ENCODE results near the gene TIAM1. TPM values are rescaled to one million over a fixed set of nuclear protein-coding genes. Genes with fewer than 3 reads are reported as not detected.

The TIAM1 gene
- total RNA-seq, 2 experiments from 2014 or later: 50.1 to 51.0 TPM

GRCh38 chr21:31317688-31318087, 26.4 kb downstream of the TIAM1 start:
- Mint-ChIP-seq H3K27ac (no peak overlapping the region), H3K4me3 (no peak overlapping the region), H3K4me1 (ENCODE audit: low read depth) (peaks cover 9% of the 10 kb centered on the region), H3K9me3 (no peaks in the 10 kb centered on the region), H3K27me3 (ENCODE audit: low read depth) (no peaks in the 10 kb centered on the region), H3K36me3 (ENCODE audit: low read depth) (peaks cover 8% of the 10 kb centered on the region)
- DNase-seq: no peak
- CTCF ChIA-PET: interaction anchor here (0.8 kb wide), 1 partner anchor 8 kb away, joined by 3 read pairs; no protein-coding TSS in a partner anchor
- intact Hi-C loops (cut with micrococcal nuclease): no loop called here

- peaks cover 9% of the 10 kb centered on the region for H3K4me1 Mint-ChIP-seq (ENCODE audit: low read depth)
- DNase-seq: no peak
- no peaks in the 10 kb centered on the region for H3K9me3 Mint-ChIP-seq
- no peaks in the 10 kb centered on the region for H3K27me3 Mint-ChIP-seq (ENCODE audit: low read depth)
- H3K4me3 Mint-ChIP-seq: no peak overlapping the region
- H3K36me3 Mint-ChIP-seq (ENCODE audit: low read depth): peaks cover 7% of the 10 kb centered on the region
- CTCF ChIA-PET: no interaction called here
- intact Hi-C loops (cut with micrococcal nuclease): no loop called here
- H3K27ac Mint-ChIP-seq: no peak overlapping the region
Measured at GRCh38 chr21:31316488-31317169, 27.4 kb downstream of the TIAM1 start.

- H3K4me3 Mint-ChIP-seq: no peak overlapping the region
- H3K27ac Mint-ChIP-seq: no peak overlapping the region
- no peaks in the 10 kb centered on the region for H3K27me3 Mint-ChIP-seq (ENCODE audit: low read depth)
- DNase-seq: no peak
- peaks cover 8% of the 10 kb centered on the region for H3K36me3 Mint-ChIP-seq (ENCODE audit: low read depth)
- CTCF ChIA-PET: no interaction called here
- intact Hi-C loops (cut with micrococcal nuclease): no loop called here
- H3K4me1 Mint-ChIP-seq (ENCODE audit: low read depth): peaks cover 9% of the 10 kb centered on the region
- H3K9me3 Mint-ChIP-seq: no peaks in the 10 kb centered on the region
Measured at GRCh38 chr21:31316072-31316471, 28.0 kb downstream of the TIAM1 start.

GRCh38 chr21:31310750-31311149, 33.3 kb downstream of the TIAM1 start:
- intact Hi-C loops (cut with micrococcal nuclease): no loop called here
- Mint-ChIP-seq H3K4me3 (no peak overlapping the region), H3K4me1 (ENCODE audit: low read depth) (no peaks in the 10 kb centered on the region), H3K9me3 (no peaks in the 10 kb centered on the region), H3K36me3 (ENCODE audit: low read depth) (peaks cover 2% of the 10 kb centered on the region), H3K27ac (no peak overlapping the region), H3K27me3 (ENCODE audit: low read depth) (no peaks in the 10 kb centered on the region)
- no peak for DNase-seq
- CTCF ChIA-PET: interaction anchor here (1.0 kb wide), 1 partner anchor 21 kb away, joined by 4 read pairs; no protein-coding TSS in a partner anchor

GRCh38 chr21:31308584-31308983, 35.5 kb downstream of the TIAM1 start:
- peaks cover 4% of the 10 kb centered on the region for H3K4me1 Mint-ChIP-seq (ENCODE audit: low read depth)
- intact Hi-C loops (cut with micrococcal nuclease): no loop called here
- H3K9me3 Mint-ChIP-seq: no peaks in the 10 kb centered on the region
- CTCF ChIA-PET: interaction anchor here (0.6 to 1.1 kb wide), 2 partner anchors 17 to 49 kb away, joined by 3 read pairs; no protein-coding TSS in a partner anchor
- no peak overlapping the region for H3K27ac Mint-ChIP-seq
- no peak for DNase-seq
- no peaks in the 10 kb centered on the region for H3K27me3 Mint-ChIP-seq (ENCODE audit: low read depth)
- peaks cover 2% of the 10 kb centered on the region for H3K36me3 Mint-ChIP-seq (ENCODE audit: low read depth)
- no peak overlapping the region for H3K4me3 Mint-ChIP-seq

GRCh38 chr21:31305888-31306287, 38.2 kb downstream of the TIAM1 start:
- no peak overlapping the region for H3K27ac Mint-ChIP-seq
- no peaks in the 10 kb centered on the region for H3K36me3 Mint-ChIP-seq (ENCODE audit: low read depth)
- peaks cover 7% of the 10 kb centered on the region for H3K4me1 Mint-ChIP-seq (ENCODE audit: low read depth)
- no peaks in the 10 kb centered on the region for H3K27me3 Mint-ChIP-seq (ENCODE audit: low read depth)
- no peak overlapping the region for H3K4me3 Mint-ChIP-seq
- DNase-seq: no peak
- intact Hi-C loops (cut with micrococcal nuclease): no loop called here
- CTCF ChIA-PET: interaction anchor here (0.7 kb wide), 2 partner anchors 22 to 296 kb away, joined by 3 read pairs; no protein-coding TSS in a partner anchor
- H3K9me3 Mint-ChIP-seq: no peaks in the 10 kb centered on the region

GRCh38 chr21:31299291-31300147, 44.5 kb downstream of the TIAM1 start:
- Mint-ChIP-seq H3K9me3 (no peaks in the 10 kb centered on the region), H3K27ac (no peak overlapping the region), H3K36me3 (ENCODE audit: low read depth) (peaks cover 1% of the 10 kb centered on the region), H3K27me3 (ENCODE audit: low read depth) (no peaks in the 10 kb centered on the region), H3K4me1 (ENCODE audit: low read depth) (peaks cover 42% of the 10 kb centered on the region), H3K4me3 (no peak overlapping the region)
- CTCF ChIA-PET: no interaction called here
- intact Hi-C loops (cut with micrococcal nuclease): loop anchor here (10.0 kb wide), 1 partner anchor 585 kb away; the partner anchor contains the start of gene KRTAP21-3
- no peak for DNase-seq

- Mint-ChIP-seq H3K27ac (no peak overlapping the region), H3K27me3 (ENCODE audit: low read depth) (no peaks in the 10 kb centered on the region), H3K4me3 (no peak overlapping the region), H3K9me3 (no peaks in the 10 kb centered on the region), H3K4me1 (ENCODE audit: low read depth) (peaks cover 47% of the 10 kb centered on the region), H3K36me3 (ENCODE audit: low read depth) (peaks cover 3% of the 10 kb centered on the region)
- CTCF ChIA-PET: no interaction called here
- no peak for DNase-seq
- intact Hi-C loops (cut with micrococcal nuclease): loop anchor here (10.0 kb wide), 1 partner anchor 584 kb away; the partner anchor contains the start of gene KRTAP21-3
Measured at GRCh38 chr21:31298618-31299269, 45.3 kb downstream of the TIAM1 start.

GRCh38 chr21:31297806-31298205, 46.3 kb downstream of the TIAM1 start:
- intact Hi-C loops (cut with micrococcal nuclease): loop anchor here (10.0 kb wide), 1 partner anchor 583 kb away; the partner anchor contains the start of gene KRTAP21-3

GRCh38 chr21:31295676-31296075, 48.4 kb downstream of the TIAM1 start:
- Mint-ChIP-seq H3K9me3 (no peaks in the 10 kb centered on the region), H3K4me1 (ENCODE audit: low read depth) (peaks cover 55% of the 10 kb centered on the region), H3K36me3 (ENCODE audit: low read depth) (peaks cover 10% of the 10 kb centered on the region), H3K27ac (no peak overlapping the region), H3K27me3 (ENCODE audit: low read depth) (no peaks in the 10 kb centered on the region), H3K4me3 (no peak overlapping the region)
- intact Hi-C loops (cut with micrococcal nuclease): loop anchor here (10.0 kb wide), 1 partner anchor 581 kb away; the partner anchor contains the start of gene KRTAP21-3
- DNase-seq: no peak
- CTCF ChIA-PET: no interaction called here

More at GRCh38 chr21:31297806-31298205, 46.3 kb downstream of the TIAM1 start:
- H3K9me3 Mint-ChIP-seq: no peaks in the 10 kb centered on the region
- no peak overlapping the region for H3K27ac Mint-ChIP-seq
- DNase-seq: no peak
- H3K36me3 Mint-ChIP-seq (ENCODE audit: low read depth): peaks cover 6% of the 10 kb centered on the region
- no peak overlapping the region for H3K4me3 Mint-ChIP-seq
- no peaks in the 10 kb centered on the region for H3K27me3 Mint-ChIP-seq (ENCODE audit: low read depth)
- CTCF ChIA-PET: no interaction called here
- H3K4me1 Mint-ChIP-seq (ENCODE audit: low read depth): peaks cover 54% of the 10 kb centered on the region

- Mint-ChIP-seq H3K4me3 (no peak overlapping the region), H3K9me3 (no peaks in the 10 kb centered on the region), H3K27ac (peak overlapping the region; percentile 84), H3K27me3 (ENCODE audit: low read depth) (no peaks in the 10 kb centered on the region), H3K36me3 (ENCODE audit: low read depth) (peaks cover 9% of the 10 kb centered on the region), H3K4me1 (ENCODE audit: low read depth) (peaks cover 50% of the 10 kb centered on the region)
- no peak for DNase-seq
- intact Hi-C loops (cut with micrococcal nuclease): loop anchor here (1.0 to 10.0 kb wide), 7 partner anchors 32 to 580 kb away; partner anchors contain the start of gene KRTAP21-3
- CTCF ChIA-PET: interaction anchor here (0.6 to 1.4 kb wide), 4 partner anchors 11 to 104 kb away, joined by 3 read pairs; no protein-coding TSS in a partner anchor
Measured at GRCh38 chr21:31294691-31295090, 49.4 kb downstream of the TIAM1 start.

GRCh38 chr21:31293986-31294385, 50.1 kb downstream of the TIAM1 start:
- Mint-ChIP-seq H3K4me1 (ENCODE audit: low read depth) (peaks cover 44% of the 10 kb centered on the region), H3K4me3 (no peak overlapping the region), H3K9me3 (no peaks in the 10 kb centered on the region), H3K27ac (peak overlapping the region; percentile 84), H3K27me3 (ENCODE audit: low read depth) (no peaks in the 10 kb centered on the region), H3K36me3 (ENCODE audit: low read depth) (peaks cover 9% of the 10 kb centered on the region)
- CTCF ChIA-PET: interaction anchor here (0.5 to 1.4 kb wide), 4 partner anchors 9 to 104 kb away, joined by 3 read pairs; no protein-coding TSS in a partner anchor
- peak; percentile 88 for DNase-seq
- intact Hi-C loops (cut with micrococcal nuclease): loop anchor here (1.0 to 10.0 kb wide), 7 partner anchors 32 to 579 kb away; partner anchors contain the start of gene KRTAP21-3

All from activated naive CD4-positive, alpha-beta T cell treated with anti-CD3 and anti-CD28 coated beads for 36 hours (primary cell).